Right kidney (tissue), 1 donor: ENCODE data around the gene RAC3.

Experiments used
- DNase-seq: peaks from one replicate; pipeline ENCODE4 v3.0.0-alpha.2; 2016

The RAC3 gene

GRCh38 chr17:82012261-82012639 lies 19.2 kb upstream of the RAC3 start:
- no peak for DNase-seq

GRCh38 chr17:82012640-82013295 lies 18.7 kb upstream of the RAC3 start:
- DNase-seq = no peak

GRCh38 chr17:82013341-82013740 lies 18.1 kb upstream of the RAC3 start:
- no peak for DNase-seq

- DNase-seq = no peak
Measured at GRCh38 chr17:82013772-82014321, 17.6 kb upstream of the RAC3 start.

- no peak for DNase-seq
Measured at GRCh38 chr17:82014432-82014831, 17.0 kb upstream of the RAC3 start.

GRCh38 chr17:82014971-82015310 lies 16.5 kb upstream of the RAC3 start:
- DNase-seq = no peak

GRCh38 chr17:82015311-82015971 lies 16.0 kb upstream of the RAC3 start:
- no peak for DNase-seq

GRCh38 chr17:82016061-82016874 lies 15.2 kb upstream of the RAC3 start:
- DNase-seq = no peak

GRCh38 chr17:82016875-82017459 lies 14.5 kb upstream of the RAC3 start:
- no peak for DNase-seq

- DNase-seq = peak; percentile 5
Measured at GRCh38 chr17:82017612-82018151, 13.8 kb upstream of the RAC3 start.

GRCh38 chr17:82018152-82018988 lies 13.1 kb upstream of the RAC3 start:
- DNase-seq = peak; percentile 60

GRCh38 chr17:82018989-82019689 lies 12.3 kb upstream of the RAC3 start:
- no peak for DNase-seq

GRCh38 chr17:82019690-82020571 lies 11.5 kb upstream of the RAC3 start:
- no peak for DNase-seq

- DNase-seq = no peak
Measured at GRCh38 chr17:82020572-82021106, 10.8 kb upstream of the RAC3 start.

GRCh38 chr17:82021107-82021899 lies 10.2 kb upstream of the RAC3 start:
- DNase-seq = peak; percentile 65

- DNase-seq = no peak
Measured at GRCh38 chr17:82021900-82022309, 9.6 kb upstream of the RAC3 start.

- DNase-seq = peak; percentile 84
Measured at GRCh38 chr17:82022310-82022980, 9.0 kb upstream of the RAC3 start, which contains the start of gene CENPX. TSS of gene CENPX (minus strand) at chr17:82022878. CDS start at chr17:82022861, 17 bp downstream.

- peak; percentile 82 for DNase-seq
Measured at GRCh38 chr17:82022981-82023446, 8.5 kb upstream of the RAC3 start, which contains the start of gene LRRC45. TSS of gene LRRC45 (plus strand) at chr17:82023305. CDS start at chr17:82023644, 339 bp downstream.
